Duodenal mucosa (tissue), 2 donors: Measurements from ENCODE around the gene STX12.
"Not testable (repeated sequence)": the region's sequence is repeated elsewhere in the genome, so short reads cannot be mapped to it uniquely, and the experiment has no call there.

Experiments used
- H3K27ac ChIP-seq: one replicate; pipeline ENCODE4 v1.7.0; 2013; ENCODE audit warnings: low read depth, low read length
- H3K27me3 ChIP-seq, 2 donors: one replicate each; pipeline ENCODE4 v1.7.0; 2013; ENCODE audit warnings: low read length in 2 of 2, control low read depth in 1 of 2; ENCODE audit not compliant: insufficient read depth in 2 of 2, control insufficient read depth in 1 of 2
- H3K36me3 ChIP-seq, 2 donors: one replicate each; pipeline ENCODE4 v1.7.0; 2013; ENCODE audit warnings: low read length in 2 of 2, control low read depth in 1 of 2; ENCODE audit not compliant: insufficient read depth in 2 of 2, control insufficient read depth in 1 of 2
- H3K4me1 ChIP-seq, 2 donors: one replicate each; pipeline ENCODE4 v1.7.0; 2013; ENCODE audit warnings: low read length in 2 of 2, control low read depth in 1 of 2; ENCODE audit not compliant: insufficient read depth in 2 of 2, control insufficient read depth in 1 of 2
- H3K4me3 ChIP-seq, 2 donors: one replicate each; pipeline ENCODE4 v1.7.0; 2013; ENCODE audit warnings: low read length in 2 of 2, low read depth in 1 of 2
- H3K9ac ChIP-seq, 2 donors: one replicate each; pipeline ENCODE4 v1.7.0; 2013; ENCODE audit warnings: low read length in 2 of 2, low read depth in 1 of 2
- H3K9me3 ChIP-seq, 2 donors: one replicate each; pipeline ENCODE4 v1.7.0; 2013; ENCODE audit warnings: low read length in 2 of 2, control low read depth in 1 of 2; ENCODE audit not compliant: control insufficient read depth in 1 of 2

The STX12 gene

GRCh38 chr1:27823784-27824183 is 50.8 kb downstream of the STX12 start:
- H3K4me3 ChIP-seq = no peak overlapping the region
- no peaks in the 10 kb centered on the region for H3K27me3 ChIP-seq
- H3K9me3 ChIP-seq = no peaks in the 10 kb centered on the region
- no peak overlapping the region for H3K27ac ChIP-seq
- H3K9ac ChIP-seq = no peak overlapping the region
- peaks cover 17 to 29% of the 10 kb centered on the region in 2 donors for H3K36me3 ChIP-seq
- no peaks in the 10 kb centered on the region for H3K4me1 ChIP-seq

GRCh38 chr1:27824411-27824810 is 51.4 kb downstream of the STX12 start:
- no peak overlapping the region for H3K27ac ChIP-seq
- H3K36me3 ChIP-seq = peaks cover 15 to 24% of the 10 kb centered on the region in 2 donors
- H3K9ac ChIP-seq = no peak overlapping the region
- H3K4me1 ChIP-seq = no peaks in the 10 kb centered on the region
- H3K27me3 ChIP-seq = no peaks in the 10 kb centered on the region
- no peaks in the 10 kb centered on the region for H3K9me3 ChIP-seq
- no peak overlapping the region for H3K4me3 ChIP-seq

GRCh38 chr1:27829339-27829960 is 56.4 kb downstream of the STX12 start:
- not testable (repeated sequence) for H3K27ac ChIP-seq, H3K9me3 ChIP-seq, H3K27me3 ChIP-seq
- peak overlapping the region; percentile 91 to 99 for H3K4me3 ChIP-seq
- peaks cover 5 to 12% of the 10 kb centered on the region in 2 donors for H3K36me3 ChIP-seq
- H3K4me1 ChIP-seq = peaks cover 15 to 17% of the 10 kb centered on the region in 2 donors
- peak overlapping the region in 1 of 2 donors; percentile 87 for H3K9ac ChIP-seq

DNA sequence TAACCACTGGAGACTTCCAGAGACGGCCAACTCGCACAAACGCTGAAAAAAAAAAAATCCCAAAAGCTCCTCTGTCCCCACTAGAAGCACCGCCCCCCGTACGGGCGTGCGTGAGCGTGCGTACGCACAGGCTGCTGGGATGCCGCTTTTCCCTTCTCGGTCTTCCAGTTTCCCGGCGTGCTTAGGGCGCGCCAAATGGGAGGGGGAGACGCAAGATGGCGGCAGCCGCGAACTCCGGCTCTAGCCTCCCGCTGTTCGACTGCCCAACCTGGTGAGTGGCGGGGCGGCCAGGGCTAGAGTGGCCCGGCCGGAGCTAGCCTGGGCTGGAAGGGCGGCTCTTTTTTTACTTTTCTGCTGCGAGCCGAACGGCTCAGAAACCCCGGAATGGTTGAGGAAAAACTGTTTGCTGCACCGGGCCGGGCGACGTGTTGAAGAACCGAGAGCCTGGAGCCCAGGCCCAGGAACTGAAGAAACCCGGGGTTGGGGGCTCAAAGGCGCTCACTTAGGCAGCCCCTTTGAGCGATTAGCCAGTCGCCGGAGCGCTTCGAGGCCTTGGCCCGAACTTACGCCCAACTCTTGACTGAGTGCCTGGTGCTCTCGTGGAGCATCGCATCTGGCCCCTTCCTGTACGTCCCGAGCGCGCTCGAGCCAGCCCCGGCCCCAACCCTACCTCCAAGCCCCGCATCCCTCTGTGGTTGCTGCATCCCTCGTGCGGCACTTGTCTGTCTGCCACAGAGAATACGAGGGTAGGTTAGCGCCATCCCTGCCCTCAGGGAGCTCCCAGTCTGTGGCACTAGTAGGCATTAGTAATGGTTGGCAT is 57.8 kb downstream of the STX12 start, which contains the start of gene PPP1R8:
PPP1R8 (plus strand) TSS at position 162 of the 820 bp plus-strand sequence; CDS start at position 216, 54 bp downstream.
- Histone ChIP-seq H3K27ac (peak within 1 kb of the TSS; percentile 73), H3K36me3 (peaks cover 5 to 17% of the 10 kb centered on the region in 2 donors), H3K9me3 (no peaks in the 10 kb centered on the region), H3K4me1 (peaks cover 15 to 17% of the 10 kb centered on the region in 2 donors), H3K27me3 (no peaks in the 10 kb centered on the region), H3K9ac (peak within 1 kb of the TSS; percentile 87 to 88), H3K4me3 (peak within 1 kb of the TSS; percentile 91 to 99)

GRCh38 chr1:27831568-27832410 is 58.8 kb downstream of the STX12 start:
- H3K4me3 ChIP-seq = peak overlapping the region; percentile 91 to 99
- H3K4me1 ChIP-seq = peaks cover 15 to 17% of the 10 kb centered on the region in 2 donors
- no peaks in the 10 kb centered on the region for H3K9me3 ChIP-seq
- H3K9ac ChIP-seq = peak overlapping the region; percentile 87 to 88
- H3K36me3 ChIP-seq = peaks cover 5 to 17% of the 10 kb centered on the region in 2 donors
- H3K27me3 ChIP-seq = no peaks in the 10 kb centered on the region
- H3K27ac ChIP-seq = no peak overlapping the region

- H3K4me1 ChIP-seq = peaks cover 15 to 17% of the 10 kb centered on the region in 2 donors
- H3K36me3 ChIP-seq = peaks cover 5 to 17% of the 10 kb centered on the region in 2 donors
- H3K27ac ChIP-seq = no peak overlapping the region
- H3K27me3 ChIP-seq = no peaks in the 10 kb centered on the region
- no peak overlapping the region for H3K9ac ChIP-seq
- H3K9me3 ChIP-seq = no peaks in the 10 kb centered on the region
- H3K4me3 ChIP-seq = no peak overlapping the region
Measured at GRCh38 chr1:27832762-27833161, 59.7 kb downstream of the STX12 start.

DNA sequence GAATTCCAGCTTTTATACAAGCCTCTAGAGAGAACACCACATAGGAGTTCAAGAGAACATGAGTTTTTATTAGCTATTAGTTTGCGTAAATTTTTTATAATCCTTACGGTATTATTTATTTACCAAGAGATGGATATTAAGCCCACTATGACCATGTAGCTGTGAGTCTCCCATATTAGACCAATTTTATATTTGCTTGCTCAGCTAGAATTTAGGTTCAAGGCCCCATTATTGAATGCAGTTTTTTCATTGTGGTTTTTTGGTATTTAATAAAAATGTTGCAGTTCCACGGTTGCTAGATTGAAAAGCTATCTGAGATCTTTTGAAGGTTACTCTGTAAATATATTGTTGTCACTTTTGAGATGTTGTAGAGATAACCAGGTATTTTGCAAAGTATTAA is 60.5 kb downstream of the STX12 start:
- H3K4me3 ChIP-seq = no peak overlapping the region
- no peaks in the 10 kb centered on the region for H3K9me3 ChIP-seq
- peaks cover 5 to 18% of the 10 kb centered on the region in 2 donors for H3K36me3 ChIP-seq
- no peaks in the 10 kb centered on the region for H3K27me3 ChIP-seq
- no peak overlapping the region for H3K9ac ChIP-seq
- no peak overlapping the region for H3K27ac ChIP-seq
- H3K4me1 ChIP-seq = peaks cover 15 to 17% of the 10 kb centered on the region in 2 donors

DNA sequence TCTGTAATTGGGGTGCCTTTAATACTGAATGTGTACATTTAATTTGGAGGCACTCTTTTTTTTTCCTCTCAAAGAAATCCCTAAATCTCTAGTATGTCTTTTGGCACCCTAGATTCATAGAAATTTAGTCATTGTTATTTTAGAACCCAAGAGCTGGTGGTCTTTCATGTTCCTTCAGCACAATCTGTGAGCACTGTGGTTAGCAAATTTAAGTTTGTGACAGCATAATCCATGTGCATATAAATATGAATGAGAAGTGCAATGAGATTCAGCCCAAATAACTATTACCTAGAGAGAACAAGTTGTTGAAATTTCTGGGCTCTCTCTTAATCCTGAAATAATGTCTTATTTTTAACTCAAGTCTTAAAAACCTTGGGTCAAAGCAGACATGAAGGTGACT is 62.0 kb downstream of the STX12 start:
- peaks cover 5 to 29% of the 10 kb centered on the region in 2 donors for H3K36me3 ChIP-seq
- H3K27ac ChIP-seq = no peak overlapping the region
- no peak overlapping the region for H3K4me3 ChIP-seq
- no peaks in the 10 kb centered on the region for H3K9me3 ChIP-seq
- no peak overlapping the region for H3K9ac ChIP-seq
- H3K4me1 ChIP-seq = peaks cover 12 to 13% of the 10 kb centered on the region in 2 donors
- H3K27me3 ChIP-seq = no peaks in the 10 kb centered on the region

- H3K27ac ChIP-seq = no peak overlapping the region
- no peaks in the 10 kb centered on the region for H3K27me3 ChIP-seq
- H3K36me3 ChIP-seq = peaks cover 5 to 33% of the 10 kb centered on the region in 2 donors
- H3K4me1 ChIP-seq = peaks cover 12 to 13% of the 10 kb centered on the region in 2 donors
- no peak overlapping the region for H3K4me3 ChIP-seq
- no peaks in the 10 kb centered on the region for H3K9me3 ChIP-seq
- H3K9ac ChIP-seq = no peak overlapping the region
Measured at GRCh38 chr1:27835501-27835900, 62.5 kb downstream of the STX12 start.
